ENCODE measurements around the gene HSPA9.

Gene HSPA9

DNA sequence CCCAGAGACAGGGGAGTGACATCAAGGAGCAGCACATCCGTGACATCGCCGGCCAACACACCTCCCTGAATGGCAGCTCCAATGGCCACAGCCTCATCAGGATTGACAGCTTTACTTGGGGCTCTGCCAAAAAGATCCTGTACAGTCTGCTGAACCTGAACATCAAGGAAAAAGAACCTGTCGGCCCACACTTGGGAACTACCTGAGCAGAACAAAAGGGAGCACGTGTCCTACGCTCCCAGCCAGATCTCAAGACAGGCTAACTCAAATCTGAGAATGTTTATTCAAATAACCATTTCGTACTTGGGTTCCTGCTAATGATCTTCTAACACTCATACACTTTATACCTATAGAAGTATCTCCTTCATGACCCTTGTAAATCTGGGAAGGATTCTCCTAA is 15.3 kb downstream of the HSPA9 start:
- TF ChIP-seq, protein P1, sequence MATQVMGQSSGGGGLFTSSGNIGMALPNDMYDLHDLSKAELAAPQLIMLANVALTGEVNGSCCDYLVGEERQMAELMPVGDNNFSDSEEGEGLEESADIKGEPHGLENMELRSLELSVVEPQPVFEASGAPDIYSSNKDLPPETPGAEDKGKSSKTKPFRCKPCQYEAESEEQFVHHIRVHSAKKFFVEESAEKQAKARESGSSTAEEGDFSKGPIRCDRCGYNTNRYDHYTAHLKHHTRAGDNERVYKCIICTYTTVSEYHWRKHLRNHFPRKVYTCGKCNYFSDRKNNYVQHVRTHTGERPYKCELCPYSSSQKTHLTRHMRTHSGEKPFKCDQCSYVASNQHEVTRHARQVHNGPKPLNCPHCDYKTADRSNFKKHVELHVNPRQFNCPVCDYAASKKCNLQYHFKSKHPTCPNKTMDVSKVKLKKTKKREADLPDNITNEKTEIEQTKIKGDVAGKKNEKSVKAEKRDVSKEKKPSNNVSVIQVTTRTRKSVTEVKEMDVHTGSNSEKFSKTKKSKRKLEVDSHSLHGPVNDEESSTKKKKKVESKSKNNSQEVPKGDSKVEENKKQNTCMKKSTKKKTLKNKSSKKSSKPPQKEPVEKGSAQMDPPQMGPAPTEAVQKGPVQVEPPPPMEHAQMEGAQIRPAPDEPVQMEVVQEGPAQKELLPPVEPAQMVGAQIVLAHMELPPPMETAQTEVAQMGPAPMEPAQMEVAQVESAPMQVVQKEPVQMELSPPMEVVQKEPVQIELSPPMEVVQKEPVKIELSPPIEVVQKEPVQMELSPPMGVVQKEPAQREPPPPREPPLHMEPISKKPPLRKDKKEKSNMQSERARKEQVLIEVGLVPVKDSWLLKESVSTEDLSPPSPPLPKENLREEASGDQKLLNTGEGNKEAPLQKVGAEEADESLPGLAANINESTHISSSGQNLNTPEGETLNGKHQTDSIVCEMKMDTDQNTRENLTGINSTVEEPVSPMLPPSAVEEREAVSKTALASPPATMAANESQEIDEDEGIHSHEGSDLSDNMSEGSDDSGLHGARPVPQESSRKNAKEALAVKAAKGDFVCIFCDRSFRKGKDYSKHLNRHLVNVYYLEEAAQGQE (IDR thresholded peaks at IDR 0.05; ENCODE audit: insufficient read depth in 1 of 2, low read depth in 2 of 2, low read length in 2 of 2) = no peak
- TF ChIP-seq TAF1 (IDR thresholded peaks at IDR 0.05; ENCODE audit: borderline replicate concordance, insufficient read depth, low read length) (no peak), POLR2AphosphoS5 (IDR thresholded peaks at IDR 0.05; ENCODE audit: low read depth, low read length) (no peak)

DNA sequence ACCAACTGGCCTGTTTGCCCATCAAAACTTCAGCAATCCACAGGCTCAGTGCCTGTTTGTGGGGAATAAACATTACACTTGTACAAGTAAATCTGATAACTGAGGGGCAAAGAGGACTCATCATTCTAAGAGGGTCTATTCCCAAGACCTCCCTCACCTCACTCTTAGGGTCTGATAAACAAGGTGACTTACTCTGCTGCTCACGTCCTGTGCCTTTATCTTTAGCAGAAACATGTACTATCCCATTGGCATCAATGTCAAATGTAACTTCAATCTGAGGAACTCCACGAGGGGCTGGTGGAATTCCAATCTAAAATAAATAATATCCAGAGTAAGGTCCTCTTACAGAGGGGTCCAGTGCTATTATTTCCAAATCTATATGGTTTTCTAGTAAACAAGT is 17.5 kb downstream of the HSPA9 start:
- TF ChIP-seq FOXP2 (optimal IDR thresholded peaks at IDR 0.05; ENCODE audit: borderline replicate concordance, extremely low read depth, extremely low read length, insufficient read depth) = no peak
- no peak; the same call in 1 of the 2 replicates for TF ChIP-seq POLR2AphosphoS5 (IDR thresholded peaks at IDR 0.05; ENCODE audit: low read depth, low read length)
- TF ChIP-seq, protein P1 (IDR thresholded peaks at IDR 0.05; ENCODE audit: insufficient read depth in 1 of 2, low read depth in 2 of 2, low read length in 2 of 2) = no peak
- TF ChIP-seq SIN3A (IDR thresholded peaks at IDR 0.05; ENCODE audit: borderline replicate concordance, insufficient read depth, low read length) = no peak
- TF ChIP-seq TAF1 (IDR thresholded peaks at IDR 0.05; ENCODE audit: borderline replicate concordance, insufficient read depth, low read length) = no peak

DNA sequence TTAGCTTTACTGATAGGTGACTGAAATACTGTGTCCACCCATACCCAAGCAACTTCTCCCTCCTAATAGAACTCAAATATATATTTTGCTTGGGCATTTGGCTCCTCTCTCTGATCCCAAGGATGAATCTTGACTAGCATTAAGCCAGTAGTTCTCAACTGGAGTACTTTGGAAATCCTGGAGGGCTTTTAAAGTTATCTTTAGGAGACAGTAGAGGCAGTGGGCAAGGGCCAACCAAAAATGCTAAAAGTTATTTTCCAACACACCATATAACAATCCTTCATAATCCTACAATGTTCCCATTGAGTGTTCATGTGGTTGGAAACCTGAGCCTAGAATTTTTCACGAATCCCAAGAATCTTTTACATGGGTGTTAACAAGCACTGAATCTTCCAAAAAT is 21.1 kb downstream of the HSPA9 start:
- TF ChIP-seq POLR2AphosphoS5 (IDR thresholded peaks at IDR 0.05; ENCODE audit: low read depth, low read length) (no peak), TAF1 (IDR thresholded peaks at IDR 0.05; ENCODE audit: borderline replicate concordance, insufficient read depth, low read length) (no peak), SIN3A (IDR thresholded peaks at IDR 0.05; ENCODE audit: borderline replicate concordance, insufficient read depth, low read length) (no peak)
- TF ChIP-seq, protein P1 (IDR thresholded peaks at IDR 0.05; ENCODE audit: insufficient read depth in 1 of 2, low read depth in 2 of 2, low read length in 2 of 2) = no peak

DNA sequence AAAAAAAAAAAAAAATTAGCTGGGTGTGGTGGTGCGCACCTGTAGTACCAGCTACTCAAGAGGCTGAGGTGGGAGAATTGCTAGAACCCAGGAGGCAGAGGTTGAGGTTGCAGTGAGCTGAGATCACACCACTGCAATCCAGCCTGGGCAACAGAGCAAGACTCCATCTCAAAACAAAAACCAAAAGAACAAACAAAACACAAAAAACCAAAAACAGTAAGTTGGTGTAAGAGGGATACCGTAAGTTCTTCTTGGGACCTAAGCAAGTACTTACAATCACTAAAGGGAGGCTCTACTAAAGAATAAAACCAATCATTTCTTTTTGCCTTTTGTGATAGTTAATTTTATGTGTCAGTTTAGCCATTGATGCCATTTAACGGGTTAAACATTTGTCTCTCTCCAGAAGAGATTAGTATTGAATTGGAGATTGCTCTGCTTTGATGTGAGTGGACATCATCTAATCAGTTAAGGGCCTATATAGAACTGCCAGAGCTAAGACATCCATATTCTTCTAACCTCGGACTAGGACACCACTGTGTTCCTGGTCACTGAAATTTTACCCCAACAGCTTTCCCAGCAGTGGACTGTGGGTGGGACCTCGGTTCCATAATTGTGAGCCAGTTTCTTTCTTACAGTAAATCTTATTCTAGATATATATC is 21.6 kb downstream of the HSPA9 start:
- TF ChIP-seq SIN3A (IDR thresholded peaks at IDR 0.05; ENCODE audit: borderline replicate concordance, insufficient read depth, low read length) (0 out of 2 replicates have a peak, but pooled peaks have one; percentile 14), FOXP2 (optimal IDR thresholded peaks at IDR 0.05; ENCODE audit: borderline replicate concordance, extremely low read depth, extremely low read length, insufficient read depth) (no peak), POLR2AphosphoS5 (IDR thresholded peaks at IDR 0.05; ENCODE audit: low read depth, low read length) (peak; percentile 74), TAF1 (IDR thresholded peaks at IDR 0.05; ENCODE audit: borderline replicate concordance, insufficient read depth, low read length) (no peak)

DNA sequence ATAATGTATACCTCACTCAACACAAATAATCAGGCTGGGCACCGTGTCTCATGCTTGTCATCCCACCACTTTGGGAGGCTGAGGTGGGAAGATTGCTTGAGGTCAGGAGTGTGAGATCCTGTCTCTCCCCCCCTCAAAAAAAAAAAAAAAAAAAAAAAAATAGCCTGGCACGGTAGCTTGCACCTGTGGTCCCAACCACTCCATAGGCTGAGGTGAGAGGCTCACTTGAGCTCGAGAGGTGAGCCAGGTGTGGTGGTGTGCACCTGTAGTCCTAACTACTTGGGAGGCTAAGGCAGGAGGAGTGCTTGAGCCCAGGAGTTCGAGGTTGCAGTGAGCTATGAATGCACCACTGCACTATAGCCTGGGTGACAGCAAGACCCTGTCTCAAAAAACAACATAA is 22.5 kb downstream of the HSPA9 start:
- no peak for TF ChIP-seq POLR2AphosphoS5 (IDR thresholded peaks at IDR 0.05; ENCODE audit: low read depth, low read length)
- TF ChIP-seq FOXP2 (optimal IDR thresholded peaks at IDR 0.05; ENCODE audit: borderline replicate concordance, extremely low read depth, extremely low read length, insufficient read depth) = no peak

DNA sequence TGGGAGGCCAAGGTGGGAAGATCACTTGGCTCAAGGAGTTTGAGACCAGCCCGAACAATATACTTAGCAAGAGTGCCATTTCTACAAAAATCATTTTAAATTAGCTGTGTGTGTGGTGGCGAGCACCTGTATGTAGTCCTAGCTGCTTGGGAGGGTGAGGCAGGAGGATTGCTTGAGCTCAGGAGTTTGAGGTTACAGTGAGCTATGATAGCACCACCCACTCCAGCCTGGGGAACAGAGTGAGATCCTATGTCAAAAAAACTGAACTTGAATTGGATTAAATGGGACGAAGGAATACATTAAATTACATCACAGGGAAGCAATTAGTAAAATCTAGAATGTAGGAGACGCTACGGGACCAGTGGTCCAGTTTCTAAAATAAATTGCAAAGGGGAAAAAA is 25.8 kb downstream of the HSPA9 start:
- TF ChIP-seq FOXP2 (optimal IDR thresholded peaks at IDR 0.05; ENCODE audit: borderline replicate concordance, extremely low read depth, extremely low read length, insufficient read depth) (no peak), TAF1 (IDR thresholded peaks at IDR 0.05; ENCODE audit: borderline replicate concordance, insufficient read depth, low read length) (no peak), POLR2AphosphoS5 (IDR thresholded peaks at IDR 0.05; ENCODE audit: low read depth, low read length) (no peak), SIN3A (IDR thresholded peaks at IDR 0.05; ENCODE audit: borderline replicate concordance, insufficient read depth, low read length) (no peak)
- TF ChIP-seq, protein P1 (IDR thresholded peaks at IDR 0.05; ENCODE audit: insufficient read depth in 1 of 2, low read depth in 2 of 2, low read length in 2 of 2) = no peak
